NCI-H510A (cell line): ENCODE results near the gene MYL3.

Experiments
- DNase-seq: peaks from one replicate; lab custom pipeline; 2025; lab: John Stamatoyannopoulos, UW

Gene MYL3

GRCh38 chr3:46849686-46850467 lies 13.4 kb downstream of the MYL3 start:
- no peak for DNase-seq

- DNase-seq, result no peak
Observed at GRCh38 chr3:46849045-46849631, 14.1 kb downstream of the MYL3 start.

- no peak for DNase-seq
Observed at GRCh38 chr3:46848271-46849044, 14.8 kb downstream of the MYL3 start.

- no peak for DNase-seq
Observed at GRCh38 chr3:46847744-46848143, 15.5 kb downstream of the MYL3 start.

GRCh38 chr3:46846624-46847542 lies 16.4 kb downstream of the MYL3 start:
- no peak for DNase-seq

GRCh38 chr3:46845860-46846623 lies 17.2 kb downstream of the MYL3 start:
- DNase-seq, result no peak

- DNase-seq, result no peak
Observed at GRCh38 chr3:46845397-46845859, 17.8 kb downstream of the MYL3 start.

- DNase-seq, result no peak
Observed at GRCh38 chr3:46844881-46845312, 18.3 kb downstream of the MYL3 start.

GRCh38 chr3:46844397-46844796 lies 18.8 kb downstream of the MYL3 start:
- no peak for DNase-seq

GRCh38 chr3:46843508-46843907 lies 19.7 kb downstream of the MYL3 start:
- no peak for DNase-seq

GRCh38 chr3:46840491-46840890 lies 22.8 kb downstream of the MYL3 start:
- no peak for DNase-seq

- no peak for DNase-seq
Observed at GRCh38 chr3:46838301-46838700, 24.9 kb downstream of the MYL3 start.

- no peak for DNase-seq
Observed at GRCh38 chr3:46835491-46835890, 27.8 kb downstream of the MYL3 start.

- no peak for DNase-seq
Observed at GRCh38 chr3:46835054-46835453, 28.2 kb downstream of the MYL3 start.

- DNase-seq, result no peak
Observed at GRCh38 chr3:46833346-46834300, 29.6 kb downstream of the MYL3 start.

- no peak for DNase-seq
Observed at GRCh38 chr3:46831841-46832240, 31.4 kb downstream of the MYL3 start.

GRCh38 chr3:46831316-46831715 lies 31.9 kb downstream of the MYL3 start:
- no peak for DNase-seq

GRCh38 chr3:46830801-46831200 lies 32.4 kb downstream of the MYL3 start:
- DNase-seq, result no peak

- DNase-seq, result no peak
Observed at GRCh38 chr3:46829699-46830208, 33.5 kb downstream of the MYL3 start.

- DNase-seq, result no peak
Observed at GRCh38 chr3:46825450-46825849, 37.8 kb downstream of the MYL3 start.
